Ovary (tissue), 3 donors: ENCODE results near the gene KIAA1217.

Source experiments
- POLR2A ChIP-seq: fragments of 450-650 bp; IDR thresholded peaks from one replicate; pipeline ENCODE4 v1.6.1; 2017; ENCODE audit warnings: antibody characterized with exemption, mild to moderate bottlenecking, moderate library complexity
- TF ChIP-seq, protein P1 (sequence below), 3 donors: fragments of 450-650 bp in 2 of 3; fragments of 200-600 bp in 1 of 3; IDR thresholded peaks; one replicate each; pipeline versions ENCODE4 v1.5.1 to v1.8.0; 2016 to 2022; ENCODE audit warnings: antibody characterized with exemption in 3 of 3, mild to moderate bottlenecking in 1 of 3
- donor health status: DM: no; HTN: no; CAD: no.

DNA sequence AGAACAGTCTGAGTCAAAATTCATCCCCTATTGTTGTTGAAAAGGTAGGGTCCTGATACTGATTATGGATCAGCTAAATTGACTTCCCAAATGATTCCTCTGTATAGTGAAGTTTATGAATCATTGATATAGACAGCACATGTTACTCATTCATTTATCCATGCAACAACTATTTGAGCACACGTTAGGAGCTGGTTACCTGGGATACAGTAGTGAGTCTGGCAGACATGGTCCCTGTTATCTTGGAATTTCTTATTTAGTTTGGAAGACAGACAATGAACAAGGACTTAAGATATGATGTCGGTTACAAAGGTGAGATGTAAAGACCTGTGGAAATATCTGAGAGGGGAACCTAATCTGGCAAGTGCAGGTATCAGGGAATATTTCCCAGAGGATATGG, 28.0 kb upstream of the KIAA1217 start:
- TF ChIP-seq, protein P1, sequence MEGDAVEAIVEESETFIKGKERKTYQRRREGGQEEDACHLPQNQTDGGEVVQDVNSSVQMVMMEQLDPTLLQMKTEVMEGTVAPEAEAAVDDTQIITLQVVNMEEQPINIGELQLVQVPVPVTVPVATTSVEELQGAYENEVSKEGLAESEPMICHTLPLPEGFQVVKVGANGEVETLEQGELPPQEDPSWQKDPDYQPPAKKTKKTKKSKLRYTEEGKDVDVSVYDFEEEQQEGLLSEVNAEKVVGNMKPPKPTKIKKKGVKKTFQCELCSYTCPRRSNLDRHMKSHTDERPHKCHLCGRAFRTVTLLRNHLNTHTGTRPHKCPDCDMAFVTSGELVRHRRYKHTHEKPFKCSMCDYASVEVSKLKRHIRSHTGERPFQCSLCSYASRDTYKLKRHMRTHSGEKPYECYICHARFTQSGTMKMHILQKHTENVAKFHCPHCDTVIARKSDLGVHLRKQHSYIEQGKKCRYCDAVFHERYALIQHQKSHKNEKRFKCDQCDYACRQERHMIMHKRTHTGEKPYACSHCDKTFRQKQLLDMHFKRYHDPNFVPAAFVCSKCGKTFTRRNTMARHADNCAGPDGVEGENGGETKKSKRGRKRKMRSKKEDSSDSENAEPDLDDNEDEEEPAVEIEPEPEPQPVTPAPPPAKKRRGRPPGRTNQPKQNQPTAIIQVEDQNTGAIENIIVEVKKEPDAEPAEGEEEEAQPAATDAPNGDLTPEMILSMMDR (IDR thresholded peaks at IDR 0.05), result no peak
- TF ChIP-seq POLR2A, result no peak
